ENCODE measurements around the gene RUNX3.

RUNX3 gene

DNA sequence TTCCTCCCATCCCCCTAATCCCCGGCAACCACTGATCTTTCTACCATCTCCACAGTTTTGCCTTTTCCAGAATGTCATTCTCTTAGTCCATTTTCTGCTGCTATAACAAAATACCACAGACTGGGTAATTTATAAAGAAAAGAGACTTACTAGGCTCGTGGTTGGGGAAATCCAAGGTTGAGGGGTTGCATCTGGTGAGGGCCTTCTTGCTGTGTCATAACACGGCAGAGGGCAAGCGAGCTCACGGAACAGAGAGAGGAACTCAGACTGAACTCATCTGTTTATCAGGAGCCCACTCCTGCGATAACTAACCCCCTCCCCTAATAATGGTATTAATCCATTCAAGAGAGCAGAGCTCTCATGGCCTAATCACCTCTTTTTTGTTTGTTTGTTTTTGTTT is 52.0 kb downstream of the RUNX3 start:
- no peaks in the 10 kb centered on the region for H3K27me3 ChIP-seq (ENCODE audit: low read length)
- no peaks in the 10 kb centered on the region for H3F3A ChIP-seq (ENCODE audit: insufficient read depth)
- no peaks in the 10 kb centered on the region for H3K36me3 ChIP-seq (ENCODE audit: low read length)
- TF ChIP-seq, protein P1, sequence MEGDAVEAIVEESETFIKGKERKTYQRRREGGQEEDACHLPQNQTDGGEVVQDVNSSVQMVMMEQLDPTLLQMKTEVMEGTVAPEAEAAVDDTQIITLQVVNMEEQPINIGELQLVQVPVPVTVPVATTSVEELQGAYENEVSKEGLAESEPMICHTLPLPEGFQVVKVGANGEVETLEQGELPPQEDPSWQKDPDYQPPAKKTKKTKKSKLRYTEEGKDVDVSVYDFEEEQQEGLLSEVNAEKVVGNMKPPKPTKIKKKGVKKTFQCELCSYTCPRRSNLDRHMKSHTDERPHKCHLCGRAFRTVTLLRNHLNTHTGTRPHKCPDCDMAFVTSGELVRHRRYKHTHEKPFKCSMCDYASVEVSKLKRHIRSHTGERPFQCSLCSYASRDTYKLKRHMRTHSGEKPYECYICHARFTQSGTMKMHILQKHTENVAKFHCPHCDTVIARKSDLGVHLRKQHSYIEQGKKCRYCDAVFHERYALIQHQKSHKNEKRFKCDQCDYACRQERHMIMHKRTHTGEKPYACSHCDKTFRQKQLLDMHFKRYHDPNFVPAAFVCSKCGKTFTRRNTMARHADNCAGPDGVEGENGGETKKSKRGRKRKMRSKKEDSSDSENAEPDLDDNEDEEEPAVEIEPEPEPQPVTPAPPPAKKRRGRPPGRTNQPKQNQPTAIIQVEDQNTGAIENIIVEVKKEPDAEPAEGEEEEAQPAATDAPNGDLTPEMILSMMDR (IDR thresholded peaks at IDR 0.05; ENCODE audit: insufficient read depth, low read length, poor library complexity, severe bottlenecking): no peak
- no peak for TF ChIP-seq EZH2phosphoT487 (conservative IDR thresholded peaks at IDR 0.05; ENCODE audit: low read length)
- no peaks in the 10 kb centered on the region for H3K79me2 ChIP-seq (ENCODE audit: insufficient read depth, low read length)
- H4K20me1 ChIP-seq (ENCODE audit: low read depth, low read length): no peaks in the 10 kb centered on the region
- no peak overlapping the region for H3K27ac ChIP-seq (ENCODE audit: low read depth, low read length)
- no peak overlapping the region for H3K4me3 ChIP-seq (ENCODE audit: insufficient read depth, low read length, poor library complexity, severe bottlenecking)
- H2AFZ ChIP-seq (ENCODE audit: low read depth, low read length, severe bottlenecking): no peak overlapping the region
- H3K9ac ChIP-seq (ENCODE audit: low read length): no peak overlapping the region
- H3K9me3 ChIP-seq (ENCODE audit: insufficient read depth, low read length): no peaks in the 10 kb centered on the region
- no peak overlapping the region for H3K4me2 ChIP-seq (ENCODE audit: low read depth, low read length, poor library complexity, severe bottlenecking)
- H3K9me2 ChIP-seq (replicated peaks; ENCODE audit: insufficient read depth, low read length): no peaks in the 10 kb centered on the region

DNA sequence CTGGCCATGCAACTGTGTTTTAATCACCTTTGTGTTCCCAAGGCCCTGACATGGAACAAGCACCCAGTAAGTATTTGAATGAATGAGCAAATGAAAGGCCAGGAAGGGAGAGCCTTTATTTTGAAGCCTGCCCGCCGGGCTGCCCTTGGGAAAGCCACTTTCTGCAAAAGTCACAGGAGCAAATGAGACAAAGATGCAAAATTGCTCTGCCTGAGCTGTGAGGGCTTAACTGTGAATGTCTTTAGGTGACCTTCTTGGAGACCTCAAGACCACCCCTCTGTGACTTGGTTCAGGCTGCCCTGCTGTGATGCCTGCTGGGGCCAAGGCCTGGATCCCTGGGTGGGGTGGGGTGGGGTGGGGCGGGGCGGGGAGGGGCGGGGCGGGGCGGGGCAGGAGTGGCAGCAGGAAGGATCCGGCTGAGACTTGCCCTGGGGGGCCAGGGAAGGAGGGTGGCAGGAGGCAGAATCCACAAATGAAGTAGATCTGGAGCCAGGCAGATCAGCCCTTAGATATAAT is 54.0 kb downstream of the RUNX3 start:
- Histone ChIP-seq H3K9me3 (ENCODE audit: insufficient read depth, low read length) (no peaks in the 10 kb centered on the region), H3K9ac (ENCODE audit: low read length) (no peak overlapping the region), H3K36me3 (ENCODE audit: low read length) (no peaks in the 10 kb centered on the region), H3F3A (ENCODE audit: insufficient read depth) (no peaks in the 10 kb centered on the region), H3K9me2 (replicated peaks; ENCODE audit: insufficient read depth, low read length) (no peaks in the 10 kb centered on the region), H4K20me1 (ENCODE audit: low read depth, low read length) (no peaks in the 10 kb centered on the region), H2AFZ (ENCODE audit: low read depth, low read length, severe bottlenecking) (no peak overlapping the region), H3K4me3 (ENCODE audit: insufficient read depth, low read length, poor library complexity, severe bottlenecking) (no peak overlapping the region), H3K79me2 (ENCODE audit: insufficient read depth, low read length) (no peaks in the 10 kb centered on the region), H3K27me3 (ENCODE audit: low read length) (no peaks in the 10 kb centered on the region), H3K27ac (ENCODE audit: low read depth, low read length) (no peak overlapping the region), H3K4me2 (ENCODE audit: low read depth, low read length, poor library complexity, severe bottlenecking) (no peak overlapping the region)
- no peak for TF ChIP-seq EZH2phosphoT487 (conservative IDR thresholded peaks at IDR 0.05; ENCODE audit: low read length)
- TF ChIP-seq, protein P1 (IDR thresholded peaks at IDR 0.05; ENCODE audit: insufficient read depth, low read length, poor library complexity, severe bottlenecking): no peak

DNA sequence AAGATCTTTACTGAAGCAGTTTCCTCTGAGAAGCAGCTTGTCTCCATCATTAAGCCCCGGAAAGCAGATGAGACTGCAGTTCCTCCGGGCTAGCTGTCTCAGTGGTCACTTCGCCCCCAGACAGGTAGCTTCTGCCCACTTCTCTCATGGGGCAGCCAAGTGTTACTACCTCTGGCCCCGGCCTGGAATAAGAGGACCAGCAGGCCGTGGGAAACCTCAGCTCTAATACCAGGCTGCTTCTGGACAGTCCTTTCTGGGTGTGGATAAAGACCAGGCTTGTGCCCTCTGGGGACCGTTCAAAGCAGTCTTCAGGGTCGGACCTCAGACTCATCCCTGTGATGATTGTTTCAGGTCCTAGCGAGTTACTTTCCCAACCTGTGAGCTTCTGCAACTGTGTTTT is 54.8 kb downstream of the RUNX3 start:
- no peaks in the 10 kb centered on the region for H3K27me3 ChIP-seq (ENCODE audit: low read length)
- TF ChIP-seq EZH2phosphoT487 (conservative IDR thresholded peaks at IDR 0.05; ENCODE audit: low read length): no peak
- TF ChIP-seq, protein P1 (IDR thresholded peaks at IDR 0.05; ENCODE audit: insufficient read depth, low read length, poor library complexity, severe bottlenecking): no peak
- H3K9ac ChIP-seq (ENCODE audit: low read length): no peak overlapping the region
- no peak overlapping the region for H2AFZ ChIP-seq (ENCODE audit: low read depth, low read length, severe bottlenecking)
- H3K4me2 ChIP-seq (ENCODE audit: low read depth, low read length, poor library complexity, severe bottlenecking): no peak overlapping the region
- H3K36me3 ChIP-seq (ENCODE audit: low read length): no peaks in the 10 kb centered on the region
- no peaks in the 10 kb centered on the region for H4K20me1 ChIP-seq (ENCODE audit: low read depth, low read length)
- H3K9me3 ChIP-seq (ENCODE audit: insufficient read depth, low read length): no peaks in the 10 kb centered on the region
- H3F3A ChIP-seq (ENCODE audit: insufficient read depth): no peaks in the 10 kb centered on the region
- no peak overlapping the region for H3K4me3 ChIP-seq (ENCODE audit: insufficient read depth, low read length, poor library complexity, severe bottlenecking)
- no peaks in the 10 kb centered on the region for H3K9me2 ChIP-seq (replicated peaks; ENCODE audit: insufficient read depth, low read length)
- H3K27ac ChIP-seq (ENCODE audit: low read depth, low read length): no peak overlapping the region
- H3K79me2 ChIP-seq (ENCODE audit: insufficient read depth, low read length): no peaks in the 10 kb centered on the region
